Esophagus muscularis mucosa (tissue), 4 donors: ENCODE data around the gene KSR1. TPM values are rescaled to one million over a fixed set of nuclear protein-coding genes. Genes with fewer than 3 reads are reported as not detected.

ENCODE experiments used
- DNase-seq: peaks from one replicate; pipeline ENCODE4 v3.0.0-alpha.2; 2017; ENCODE audit errors: extremely low spot score
- H3K27ac ChIP-seq, 4 donors: fragments of 200-600 bp; sonication (generic); replicated peaks in 1 of 4; 1 replicate in 3 of 4; 2 replicates in 1 of 4; pipeline ENCODE4 v1.5.1; 2016 to 2019; ENCODE audit warnings: mild to moderate bottlenecking in 1 of 4
- H3K27me3 ChIP-seq, 4 donors: fragments of 200-600 bp; sonication (generic); one replicate each; pipeline versions ENCODE4 v1.5.1 to v1.6.0; 2016 to 2019
- H3K36me3 ChIP-seq, 4 donors: fragments of 200-600 bp; sonication (generic); one replicate each; pipeline ENCODE4 v1.5.1; 2016 to 2019
- H3K4me1 ChIP-seq, 4 donors: fragments of 200-600 bp; sonication (generic); one replicate each; pipeline ENCODE4 v1.5.1; 2016 to 2019
- H3K4me3 ChIP-seq, 4 donors: fragments of 200-600 bp; sonication (generic); 1 replicate in 2 of 4; 2 replicates in 2 of 4; pipeline ENCODE4 v1.5.1; 2016 to 2019; ENCODE audit warnings: mild to moderate bottlenecking in 4 of 4, moderate library complexity in 1 of 4
- H3K9me3 ChIP-seq, 4 donors: fragments of 200-600 bp; sonication (generic); 1 replicate in 3 of 4; 2 replicates in 1 of 4; pipeline ENCODE4 v1.5.1; 2016 to 2019
- EP300 ChIP-seq: sonication (generic); formaldehyde crosslinking; IDR thresholded peaks from one replicate; pipeline ENCODE4 v1.6.1; 2017; ENCODE audit warnings: antibody characterized with exemption
- POLR2A ChIP-seq: fragments of 450-650 bp; IDR thresholded peaks from one replicate; pipeline ENCODE4 v1.6.1; 2017; ENCODE audit warnings: antibody characterized with exemption, moderate library complexity, mild to moderate bottlenecking, low read depth
- POLR2AphosphoS5 ChIP-seq, 2 donors: sonication (generic); formaldehyde crosslinking; IDR thresholded peaks; one replicate each; pipeline ENCODE4 v1.6.1; 2017; ENCODE audit warnings: antibody characterized with exemption in 2 of 2
- WGBS: methylation state at CpG from one replicate; pipeline ENCODE4 v1.1.5; 2018; 5-methylcytosine and 5-hydroxymethylcytosine counted together
- intact Hi-C: fragments of 100-400 bp; cut with DNase I; formaldehyde crosslinking; loops from one replicate; pipeline ENCODE4 v1.15.1; 2023
- total RNA-seq, 4 donors: library from RNA; depleted of rRNA; stranded (reverse); fragments of >200 nt; gene quantifications; one replicate each; pipeline versions ENCODE4 v1.1.0 to v1.2.1, GENCODE V29; 2016
- TF ChIP-seq, protein P1 (sequence below), 3 experiments: fragments of 200-600 bp in 2 of 3; fragments of 450-650 bp in 1 of 3; sonication (generic) in 2 of 3; IDR thresholded peaks; one replicate each; pipeline ENCODE4 v1.5.1; 2017 to 2019; ENCODE audit warnings: antibody characterized with exemption in 3 of 3, mild to moderate bottlenecking in 2 of 3, moderate library complexity in 1 of 3

Gene KSR1
- total RNA-seq, 4 donors from 2014 or later: 13.3 to 18.9 (median 13.7) TPM

DNA sequence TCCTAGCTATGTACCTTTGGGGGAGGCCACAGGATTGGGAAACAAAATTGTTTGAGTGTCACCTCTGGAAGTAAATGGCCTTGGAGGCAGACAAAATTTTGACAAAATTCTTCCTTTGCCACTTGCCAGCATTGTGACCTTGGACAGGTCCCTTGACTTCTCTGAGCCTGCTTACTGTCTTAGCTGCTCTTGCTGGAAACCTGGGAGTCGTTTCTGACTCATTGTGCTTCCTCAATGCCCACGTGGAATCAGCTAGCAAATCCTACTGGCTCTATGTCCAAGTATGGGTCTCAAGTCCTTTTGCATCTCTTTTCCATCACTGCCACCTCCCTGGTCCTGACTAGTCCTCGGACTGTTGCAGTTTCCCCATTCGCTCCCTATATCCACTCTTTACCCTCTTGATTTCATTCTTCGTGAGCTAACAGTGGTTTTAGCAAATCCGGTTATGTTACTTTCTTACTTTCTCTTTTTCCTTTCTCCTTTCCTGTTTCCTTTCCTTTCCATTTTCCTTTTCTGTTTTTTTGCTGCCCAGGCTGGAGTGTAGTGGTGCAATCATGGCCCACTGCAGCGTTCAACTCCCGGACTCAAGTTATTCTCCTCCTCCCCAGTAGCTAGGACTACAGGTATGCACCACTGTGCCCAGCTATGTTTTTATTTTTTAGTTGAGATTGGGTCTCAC, 106.7 kb downstream of the KSR1 start:
- Histone ChIP-seq H3K36me3 (no peaks in the 10 kb centered on the region), H3K4me3 (no peak overlapping the region), H3K27me3 (no peaks in the 10 kb centered on the region), H3K9me3 (no peaks in the 10 kb centered on the region), H3K4me1 (peaks cover 33 to 43% (median 39%) of the 10 kb centered on the region in 4 donors), H3K27ac (peak overlapping the region in 2 of 4 donors; percentile 13 to 63)
- DNase-seq: no peak
- intact Hi-C loops: no loop called here
- TF ChIP-seq EP300 (no peak), POLR2AphosphoS5 (IDR thresholded peaks at IDR 0.05) (no peak), POLR2A (no peak)
- TF ChIP-seq, protein P1, sequence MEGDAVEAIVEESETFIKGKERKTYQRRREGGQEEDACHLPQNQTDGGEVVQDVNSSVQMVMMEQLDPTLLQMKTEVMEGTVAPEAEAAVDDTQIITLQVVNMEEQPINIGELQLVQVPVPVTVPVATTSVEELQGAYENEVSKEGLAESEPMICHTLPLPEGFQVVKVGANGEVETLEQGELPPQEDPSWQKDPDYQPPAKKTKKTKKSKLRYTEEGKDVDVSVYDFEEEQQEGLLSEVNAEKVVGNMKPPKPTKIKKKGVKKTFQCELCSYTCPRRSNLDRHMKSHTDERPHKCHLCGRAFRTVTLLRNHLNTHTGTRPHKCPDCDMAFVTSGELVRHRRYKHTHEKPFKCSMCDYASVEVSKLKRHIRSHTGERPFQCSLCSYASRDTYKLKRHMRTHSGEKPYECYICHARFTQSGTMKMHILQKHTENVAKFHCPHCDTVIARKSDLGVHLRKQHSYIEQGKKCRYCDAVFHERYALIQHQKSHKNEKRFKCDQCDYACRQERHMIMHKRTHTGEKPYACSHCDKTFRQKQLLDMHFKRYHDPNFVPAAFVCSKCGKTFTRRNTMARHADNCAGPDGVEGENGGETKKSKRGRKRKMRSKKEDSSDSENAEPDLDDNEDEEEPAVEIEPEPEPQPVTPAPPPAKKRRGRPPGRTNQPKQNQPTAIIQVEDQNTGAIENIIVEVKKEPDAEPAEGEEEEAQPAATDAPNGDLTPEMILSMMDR (IDR thresholded peaks at IDR 0.05): no peak
- 87% methylated on average over 8 of the region's 8 CpGs for WGBS

DNA sequence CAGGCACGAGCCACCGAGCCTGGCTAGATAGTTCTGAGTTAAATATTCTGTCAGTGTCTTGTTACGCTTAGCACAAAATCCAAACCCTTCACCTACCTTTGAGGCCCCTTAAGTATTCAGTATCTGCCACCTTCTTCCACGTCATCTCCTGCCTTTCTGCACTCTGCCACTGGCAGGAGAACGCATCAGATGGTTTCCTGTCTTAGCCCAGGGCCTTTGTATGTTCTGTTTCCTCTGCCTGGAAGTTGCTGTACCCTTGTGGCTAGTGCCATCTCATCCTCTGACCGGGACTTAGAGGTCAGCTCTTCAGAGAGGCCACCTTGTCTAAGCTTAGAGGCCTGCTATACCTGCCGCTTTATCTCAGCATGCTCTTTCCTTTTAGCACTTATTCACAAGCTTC, 107.3 kb downstream of the KSR1 start:
- no peak overlapping the region for H3K4me3 ChIP-seq
- H3K36me3 ChIP-seq: no peaks in the 10 kb centered on the region
- TF ChIP-seq POLR2AphosphoS5 (IDR thresholded peaks at IDR 0.05): peak; percentile 52 to 61
- no peak for TF ChIP-seq EP300
- peak overlapping the region in 2 of 4 donors; percentile 13 to 63 for H3K27ac ChIP-seq
- intact Hi-C loops: no loop called here
- no peaks in the 10 kb centered on the region for H3K9me3 ChIP-seq
- no peaks in the 10 kb centered on the region for H3K27me3 ChIP-seq
- 90% methylated on average over 7 of the region's 7 CpGs for WGBS
- DNase-seq: no peak
- peaks cover 33 to 48% (median 43%) of the 10 kb centered on the region in 4 donors for H3K4me1 ChIP-seq

DNA sequence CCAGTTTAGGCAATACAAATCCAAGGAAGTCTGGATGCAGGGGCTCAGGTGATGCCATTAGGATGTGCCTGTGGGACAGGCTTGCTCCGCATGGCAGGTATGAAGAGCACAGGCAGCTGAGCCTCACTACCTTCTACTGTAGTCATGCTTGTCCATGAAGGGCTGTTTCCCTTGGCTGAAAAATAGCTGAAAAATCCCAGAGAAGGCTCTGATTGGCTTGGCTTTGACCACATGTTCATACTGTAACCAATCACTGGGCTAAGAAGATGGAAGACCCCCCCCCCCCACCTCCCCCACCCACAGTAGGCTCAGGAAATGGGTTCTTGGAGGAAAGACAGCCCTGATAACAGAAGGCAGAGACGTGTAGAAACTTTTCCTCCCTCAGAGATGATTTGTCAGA, 108.2 kb downstream of the KSR1 start:
- peaks cover 28 to 51% (median 43%) of the 10 kb centered on the region in 4 donors for H3K4me1 ChIP-seq
- intact Hi-C loops: no loop called here
- WGBS: 43% methylated on average over 1 of the region's 2 CpGs

DNA sequence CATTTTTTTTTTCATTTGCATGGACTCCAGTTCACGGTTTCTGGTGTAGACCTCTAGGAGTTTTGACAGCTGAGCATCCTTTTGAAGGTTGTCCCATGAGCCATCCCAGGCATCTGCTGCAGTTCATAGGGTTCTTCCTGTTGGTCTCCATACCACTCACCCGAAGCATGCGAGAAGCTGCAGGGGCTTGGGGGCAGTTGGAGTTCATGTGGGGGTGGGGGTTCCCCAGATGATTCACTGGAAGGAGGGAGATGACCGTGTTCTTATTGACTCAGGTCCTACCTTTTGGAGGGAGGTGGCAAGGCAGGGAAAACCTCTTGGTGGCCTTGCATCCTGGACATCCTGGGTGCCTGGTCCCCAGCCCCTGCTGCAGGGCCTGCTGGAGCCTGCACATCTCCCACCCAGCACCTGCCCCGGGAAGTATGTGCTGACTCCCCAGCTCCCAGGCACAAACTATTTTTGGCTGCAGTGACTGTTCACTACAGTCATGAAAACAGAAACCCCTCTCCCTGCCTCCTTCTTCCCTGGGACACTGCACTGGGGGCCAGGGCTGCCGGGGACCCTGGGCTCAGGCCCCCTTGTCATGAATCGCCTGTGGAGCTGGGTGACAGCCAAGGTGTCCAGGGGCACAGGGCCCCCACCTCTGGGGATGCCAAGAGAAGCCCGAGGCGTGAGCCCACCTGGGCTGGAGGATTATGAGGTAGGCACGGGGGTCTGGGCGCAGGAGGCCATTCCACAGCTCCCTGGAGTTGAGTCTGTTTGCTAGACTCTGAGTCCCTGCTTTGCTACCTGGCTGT, 109.8 kb downstream of the KSR1 start:
- 89% methylated on average over 6 of the region's 11 CpGs for WGBS
- no peak for DNase-seq
- Histone ChIP-seq H3K4me1 (peaks cover 14 to 47% (median 40%) of the 10 kb centered on the region in 4 donors), H3K27me3 (no peaks in the 10 kb centered on the region), H3K36me3 (no peaks in the 10 kb centered on the region), H3K4me3 (no peak overlapping the region), H3K9me3 (no peaks in the 10 kb centered on the region), H3K27ac (peak overlapping the region in 2 of 4 donors; percentile 18 to 42)
- intact Hi-C loops: no loop called here
- TF ChIP-seq POLR2A (no peak), EP300 (no peak), POLR2AphosphoS5 (IDR thresholded peaks at IDR 0.05) (no peak)
- TF ChIP-seq, protein P1 (IDR thresholded peaks at IDR 0.05): no peak

More for the DNA sequence above, 108.2 kb downstream of the KSR1 start:
- H3K9me3 ChIP-seq: no peaks in the 10 kb centered on the region
- no peak for DNase-seq
- H3K4me3 ChIP-seq: no peak overlapping the region
- TF ChIP-seq EP300: no peak
- TF ChIP-seq POLR2AphosphoS5 (IDR thresholded peaks at IDR 0.05): no peak
- TF ChIP-seq, protein P1 (IDR thresholded peaks at IDR 0.05): no peak
- TF ChIP-seq POLR2A: no peak
- no peaks in the 10 kb centered on the region for H3K36me3 ChIP-seq
- no peaks in the 10 kb centered on the region for H3K27me3 ChIP-seq
- H3K27ac ChIP-seq: peak overlapping the region in 2 of 4 donors; percentile 13 to 41
